Erythroblast (primary cell): ENCODE measurements around the gene SEMA3B.

ENCODE experiments used
- GATA1 ChIP-seq: IDR thresholded peaks from 2 replicates; pipeline ENCODE4 v1.6.1; 2011; ENCODE audit warnings: low read depth, mild to moderate bottlenecking, control low read depth, low read length, moderate library complexity
- POLR2A ChIP-seq: IDR thresholded peaks from 2 replicates; pipeline ENCODE4 v1.6.1; 2011; ENCODE audit warnings: mild to moderate bottlenecking, low read length

DNA sequence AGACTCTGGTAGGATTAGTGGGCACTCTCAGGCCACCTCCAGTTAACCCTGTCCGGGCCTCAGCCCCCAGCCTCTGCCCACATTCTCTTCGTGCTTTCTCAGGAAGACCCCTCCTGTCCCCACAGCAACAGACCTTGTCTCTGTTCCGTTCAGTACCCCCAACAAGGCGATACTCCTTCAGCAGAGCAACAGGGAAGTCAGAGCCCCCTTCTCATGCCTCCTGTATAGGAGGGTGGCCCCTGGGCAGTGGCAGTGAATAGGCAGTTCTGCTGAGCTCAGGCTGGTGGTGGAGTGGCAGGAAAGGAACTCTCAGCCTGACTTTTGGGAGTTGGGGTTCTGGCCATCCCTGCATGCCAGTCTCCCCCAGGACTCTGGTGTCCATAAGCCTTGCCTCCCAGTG lies 513 bp downstream of the SEMA3B start:
- no peak for TF ChIP-seq POLR2A
- no peak for TF ChIP-seq GATA1
